Measurements from ENCODE around the gene ZNF418. TPM values are rescaled to one million over a fixed set of nuclear protein-coding genes. Genes with fewer than 3 reads are reported as not detected.

Gene ZNF418
- total RNA-seq = 1 to 10 TPM; 5.2 to 5.7 TPM

DNA sequence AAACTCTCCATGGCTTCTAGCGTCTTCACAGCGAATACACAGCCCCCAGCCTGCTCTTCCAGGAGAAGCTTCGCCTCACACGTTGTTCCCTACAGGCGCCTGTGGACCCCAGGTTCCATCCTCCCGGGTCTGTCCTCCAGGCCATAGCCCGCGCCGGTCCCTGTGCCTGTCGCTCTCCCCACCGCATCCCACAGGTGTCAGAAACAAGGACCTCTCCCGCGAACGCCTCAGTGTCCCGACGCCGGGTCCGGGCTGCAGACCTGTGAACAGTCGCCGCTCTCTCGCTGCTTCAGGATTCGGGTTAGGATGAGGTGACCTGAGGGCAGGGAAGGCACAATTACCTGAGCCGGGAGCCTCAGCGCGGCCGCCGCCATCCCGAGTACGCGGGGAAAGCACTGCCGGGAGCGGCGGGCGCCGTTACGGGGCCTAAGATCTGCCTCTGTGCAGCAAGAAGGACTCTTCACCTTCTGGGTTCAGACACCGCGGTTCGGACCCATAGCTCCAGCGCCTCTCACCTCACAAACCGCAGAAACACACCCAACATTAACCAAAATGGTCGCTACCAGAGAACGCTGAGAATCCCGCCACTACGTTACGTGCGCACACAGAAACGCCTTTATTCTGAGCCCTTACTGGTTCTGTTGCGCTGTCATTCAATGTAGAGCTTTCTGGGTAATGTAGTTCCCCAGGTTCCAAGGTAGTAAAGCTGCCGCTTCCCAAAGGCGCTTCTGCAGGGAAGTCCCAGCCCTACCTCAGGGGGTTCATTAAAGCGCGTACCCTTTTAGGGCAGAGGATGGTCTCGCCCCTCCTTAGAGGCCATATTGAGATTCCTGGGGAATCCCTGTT is at the start of gene ZNF418:
Gene ZNF418, minus strand, starts transcription at position 583 of the 846 bp plus-strand sequence. CDS start 1,580 bp downstream, outside the sequence.
- TF ChIP-seq, protein P1, sequence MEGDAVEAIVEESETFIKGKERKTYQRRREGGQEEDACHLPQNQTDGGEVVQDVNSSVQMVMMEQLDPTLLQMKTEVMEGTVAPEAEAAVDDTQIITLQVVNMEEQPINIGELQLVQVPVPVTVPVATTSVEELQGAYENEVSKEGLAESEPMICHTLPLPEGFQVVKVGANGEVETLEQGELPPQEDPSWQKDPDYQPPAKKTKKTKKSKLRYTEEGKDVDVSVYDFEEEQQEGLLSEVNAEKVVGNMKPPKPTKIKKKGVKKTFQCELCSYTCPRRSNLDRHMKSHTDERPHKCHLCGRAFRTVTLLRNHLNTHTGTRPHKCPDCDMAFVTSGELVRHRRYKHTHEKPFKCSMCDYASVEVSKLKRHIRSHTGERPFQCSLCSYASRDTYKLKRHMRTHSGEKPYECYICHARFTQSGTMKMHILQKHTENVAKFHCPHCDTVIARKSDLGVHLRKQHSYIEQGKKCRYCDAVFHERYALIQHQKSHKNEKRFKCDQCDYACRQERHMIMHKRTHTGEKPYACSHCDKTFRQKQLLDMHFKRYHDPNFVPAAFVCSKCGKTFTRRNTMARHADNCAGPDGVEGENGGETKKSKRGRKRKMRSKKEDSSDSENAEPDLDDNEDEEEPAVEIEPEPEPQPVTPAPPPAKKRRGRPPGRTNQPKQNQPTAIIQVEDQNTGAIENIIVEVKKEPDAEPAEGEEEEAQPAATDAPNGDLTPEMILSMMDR (IDR thresholded peaks at IDR 0.05) = no peak
- Histone ChIP-seq H3K9me3 (peaks cover 0 to 43% of the 10 kb centered on the region in 2 donors), H3K36me3 (peaks cover 18% of the 10 kb centered on the region), H3K27ac (peak within 1 kb of the TSS; percentile 59 to 82), H3K4me1 (peaks cover 0 to 11% of the 10 kb centered on the region in 2 donors), H3K27me3 (no peaks in the 10 kb centered on the region), H3K4me3 (peak within 1 kb of the TSS; percentile 77)
- peak; percentile 62 for DNase-seq (ENCODE audit: low spot score)

DNA sequence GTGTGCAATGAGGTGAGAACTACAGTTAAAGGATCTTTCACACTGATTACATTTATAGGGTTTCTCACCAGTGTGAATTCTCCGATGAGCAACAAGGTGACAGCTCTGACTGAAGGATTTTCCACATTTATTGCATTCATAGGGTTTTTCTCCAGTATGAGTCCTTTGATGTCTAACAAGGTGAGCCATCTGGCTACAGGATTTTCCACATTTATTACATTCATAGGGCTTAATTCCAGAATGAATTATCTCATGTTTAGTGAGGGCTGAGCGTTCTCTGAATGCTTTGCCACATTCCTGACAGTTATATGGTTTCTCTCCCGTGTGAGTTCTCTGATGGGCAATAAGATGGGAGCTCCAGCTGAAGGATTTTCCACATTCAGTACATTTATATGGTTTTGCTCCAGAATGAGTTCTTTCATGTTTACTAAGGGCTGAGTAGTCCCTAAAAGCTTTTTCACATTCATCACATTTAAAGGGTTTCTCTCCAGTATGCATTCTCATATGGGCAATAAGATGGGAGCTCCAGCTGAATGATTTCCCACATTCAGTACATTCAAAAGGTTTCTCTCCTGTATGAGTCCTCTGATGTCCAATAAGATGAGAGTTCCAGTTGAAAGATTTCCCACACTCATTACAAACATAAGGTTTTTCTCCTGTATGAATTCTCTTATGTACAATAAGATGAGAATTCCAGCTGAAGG is 43.5 kb upstream of the ZNF418 start:
- H3K36me3 ChIP-seq = peaks cover 77% of the 10 kb centered on the region
- H3K4me3 ChIP-seq = no peak overlapping the region

DNA sequence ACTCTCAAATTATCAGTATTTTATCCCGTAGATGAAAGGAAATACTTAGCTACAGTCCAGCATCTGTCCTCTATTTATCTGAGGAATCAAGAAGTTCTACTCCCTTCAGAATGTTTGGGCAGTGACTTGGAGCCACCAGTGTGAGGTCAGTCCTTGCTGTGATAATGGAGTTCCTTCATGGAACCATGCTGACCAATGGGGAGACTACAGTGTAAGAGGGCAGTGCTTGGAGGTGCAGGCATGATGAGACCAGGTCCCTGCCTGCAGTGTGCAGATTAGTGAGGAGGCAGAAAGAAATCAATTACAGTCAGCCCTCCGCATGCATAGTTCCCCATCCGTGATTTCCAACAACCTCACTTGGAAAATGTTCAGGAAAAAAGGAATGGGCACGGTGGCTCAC is 39.2 kb upstream of the ZNF418 start, which contains the start of gene C19orf18:
Gene C19orf18, minus strand, starts transcription at position 101 of the 400 bp plus-strand sequence. CDS start 102 bp downstream, outside the sequence.
- H3K27ac ChIP-seq = no peak within 1 kb of the TSS
- no peak within 1 kb of the TSS for H3K4me3 ChIP-seq
- TF ChIP-seq, protein P1 (IDR thresholded peaks at IDR 0.05) = no peak
- peaks cover 57 to 100% of the 10 kb centered on the region in 2 donors for H3K9me3 ChIP-seq
- DNase-seq (ENCODE audit: low spot score) = no peak
- no peaks in the 10 kb centered on the region for H3K27me3 ChIP-seq
- H3K36me3 ChIP-seq = peaks cover 45% of the 10 kb centered on the region
- H3K4me1 ChIP-seq = no peaks in the 10 kb centered on the region

More for the DNA sequence above, 43.5 kb upstream of the ZNF418 start:
- DNase-seq (ENCODE audit: low spot score) = no peak
- TF ChIP-seq, protein P1 (IDR thresholded peaks at IDR 0.05) = no peak
- Histone ChIP-seq H3K4me1 (no peaks in the 10 kb centered on the region), H3K9me3 (peaks cover 91 to 100% of the 10 kb centered on the region in 2 donors), H3K27me3 (no peaks in the 10 kb centered on the region), H3K27ac (no peak overlapping the region)

DNA sequence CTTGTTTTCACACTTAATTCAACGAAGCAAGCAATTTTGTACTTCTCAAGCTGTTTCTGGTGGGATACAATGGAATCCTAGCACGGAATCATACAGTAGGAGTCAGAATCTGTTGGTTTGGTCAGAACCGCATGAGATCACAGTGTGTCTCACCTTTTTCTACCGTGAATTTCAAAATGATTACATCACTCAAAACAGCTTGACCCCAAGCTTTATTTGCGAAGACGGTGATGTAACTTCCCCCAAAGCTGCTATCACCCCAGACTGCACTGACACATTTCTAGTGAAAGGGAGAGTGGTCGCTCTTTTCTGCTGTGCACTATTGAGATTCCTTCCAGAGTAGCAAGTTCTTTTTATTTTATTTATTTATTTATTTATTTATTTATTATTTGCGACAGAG is 29.6 kb upstream of the ZNF418 start:
- no peaks in the 10 kb centered on the region for H3K4me1 ChIP-seq
- H3K9me3 ChIP-seq = peaks cover 0 to 87% of the 10 kb centered on the region in 2 donors
- no peaks in the 10 kb centered on the region for H3K27me3 ChIP-seq
- H3K4me3 ChIP-seq = no peak overlapping the region
- no peak for DNase-seq (ENCODE audit: low spot score)
- TF ChIP-seq, protein P1 (IDR thresholded peaks at IDR 0.05) = no peak
- no peaks in the 10 kb centered on the region for H3K36me3 ChIP-seq
- H3K27ac ChIP-seq = no peak overlapping the region

DNA sequence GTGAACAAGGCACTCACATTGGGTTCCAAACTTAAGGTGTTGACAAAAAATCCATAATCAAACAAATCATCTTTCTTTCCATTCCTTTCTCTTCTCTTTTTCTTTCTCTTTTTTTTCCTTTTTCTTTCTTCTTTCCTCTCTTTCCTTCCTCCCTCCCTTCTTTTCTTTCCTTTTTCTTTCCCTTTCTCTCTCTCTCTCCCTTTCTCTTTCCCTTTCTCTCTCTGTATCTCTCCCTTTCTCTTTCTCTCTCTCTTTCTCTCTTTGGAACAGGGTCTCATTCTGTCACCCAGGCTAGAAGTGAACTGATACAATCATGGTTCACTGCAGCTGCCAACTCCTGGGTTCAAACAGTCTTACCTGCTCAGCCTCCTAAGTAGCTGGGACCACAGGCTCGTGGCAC is 26.6 kb upstream of the ZNF418 start:
- Histone ChIP-seq H3K36me3 (no peaks in the 10 kb centered on the region), H3K4me3 (no peak overlapping the region), H3K27ac (no peak overlapping the region), H3K27me3 (no peaks in the 10 kb centered on the region), H3K4me1 (no peaks in the 10 kb centered on the region), H3K9me3 (peaks cover 0 to 81% of the 10 kb centered on the region in 2 donors)
- TF ChIP-seq, protein P1 (IDR thresholded peaks at IDR 0.05) = no peak
- DNase-seq (ENCODE audit: low spot score) = no peak

Measured in right atrium auricular region (tissue), 2 donors.